Hematopoietic multipotent progenitor cell treated with erythropoietin and hydrocortisone succinate and interleukin-3 and kit ligand, for 15 days (in vitro differentiated cells): Measurements from ENCODE around the gene DGKQ.
"Not testable (repeated sequence)": the region's sequence is repeated elsewhere in the genome, so short reads cannot be mapped to it uniquely, and the experiment has no call there.

ENCODE experiments used
- DNase-seq: peaks from one replicate; pipeline ENCODE4 v3.0.0-alpha.2; 2015; ENCODE audit warnings: low spot score

DGKQ gene

DNA sequence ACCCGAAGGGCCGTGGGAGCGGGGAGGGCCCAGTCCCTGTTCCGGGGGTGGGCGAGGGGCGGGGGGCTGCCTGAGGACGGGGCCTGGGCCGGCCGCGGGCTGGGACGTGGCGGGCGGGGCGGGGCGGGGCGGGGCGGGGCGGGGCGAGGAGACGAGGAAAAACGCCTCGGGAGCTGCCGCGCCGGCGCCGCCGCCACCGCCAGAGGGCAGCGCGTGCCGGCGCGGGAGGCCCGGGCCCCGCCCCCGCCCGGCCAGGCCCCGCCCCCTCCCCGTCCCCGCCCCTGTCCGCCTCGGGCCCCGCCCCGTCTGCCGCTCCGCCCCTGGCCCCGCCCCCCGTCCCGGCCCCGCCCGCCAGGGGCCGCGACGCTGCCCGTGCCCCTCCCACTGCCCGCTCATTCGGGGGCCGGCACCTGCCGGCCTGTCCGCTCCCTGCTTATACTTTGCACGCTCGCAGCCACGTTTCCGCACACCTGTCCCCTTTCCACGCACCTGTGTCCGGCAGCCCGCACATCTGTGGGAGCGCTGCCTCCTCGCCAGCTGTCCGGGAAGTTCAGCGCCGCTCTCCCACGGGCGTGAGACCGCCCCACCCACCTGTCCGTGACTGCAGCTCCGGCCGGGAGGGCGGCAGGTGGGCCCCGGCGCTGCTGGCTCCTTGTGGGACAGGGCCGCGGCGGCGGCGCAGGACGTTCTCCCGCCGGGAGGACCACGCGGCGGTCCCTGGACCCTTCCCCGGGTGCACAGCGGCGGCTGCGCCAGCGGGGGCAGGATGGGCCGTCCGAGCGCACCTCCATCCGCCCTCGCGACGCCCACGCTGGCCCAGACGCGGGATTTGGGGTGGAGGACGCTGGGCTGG is 36.4 kb upstream of the DGKQ start:
- peak; percentile 70 for DNase-seq

DNA sequence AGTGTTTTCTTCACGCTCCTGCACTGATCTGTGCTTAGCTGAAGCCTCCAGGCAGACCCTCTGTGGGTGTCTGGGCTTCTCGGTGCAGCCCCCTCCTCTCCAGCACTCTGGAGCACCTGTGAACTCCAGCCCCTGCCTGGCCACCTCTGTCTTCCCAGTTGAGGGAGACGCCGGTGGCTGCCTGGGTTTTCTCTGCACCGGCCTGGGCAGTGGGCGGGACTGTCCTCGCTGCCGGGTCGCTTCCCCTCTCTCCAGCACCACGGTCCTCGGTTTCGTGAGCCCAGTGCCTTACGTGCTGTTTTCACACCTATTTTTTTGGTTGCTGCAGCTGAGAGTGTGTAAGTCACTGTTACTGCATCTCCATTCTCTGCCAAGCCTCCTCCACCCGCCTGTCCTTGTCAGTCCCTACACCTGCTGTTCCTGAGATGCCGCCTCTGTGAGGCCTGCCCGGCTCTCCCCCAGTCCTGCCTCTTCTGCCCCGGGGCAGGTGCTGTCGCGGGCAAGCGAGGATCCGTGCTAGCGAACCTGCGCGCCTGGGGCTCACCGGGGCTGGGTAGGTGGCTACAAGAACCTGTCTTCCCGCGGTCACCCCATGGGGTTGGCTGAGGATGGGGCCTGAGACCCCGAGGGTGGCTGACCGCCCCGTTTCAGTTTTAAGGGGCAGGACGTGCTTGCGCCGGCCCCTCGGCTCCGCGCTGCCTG is 35.6 kb upstream of the DGKQ start:
- no peak for DNase-seq

DNA sequence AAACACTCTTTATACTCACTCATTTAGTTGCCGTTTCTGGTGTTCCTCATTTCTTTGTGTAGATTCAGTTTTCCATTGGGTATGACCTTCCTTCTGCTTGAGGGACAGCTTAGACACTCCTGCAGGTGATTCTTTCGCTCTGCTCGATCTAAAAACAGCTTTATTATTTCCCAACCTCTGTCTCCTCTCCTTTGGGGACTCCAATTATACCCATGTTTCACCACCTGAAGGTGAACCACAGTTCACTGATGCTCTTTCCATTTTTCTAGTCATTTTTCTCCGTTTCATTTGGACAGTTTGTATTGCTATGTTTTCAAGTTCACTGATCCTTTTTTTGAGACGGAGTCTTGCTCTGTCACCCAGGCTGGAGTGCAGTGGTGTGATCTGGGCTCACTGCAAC is 33.5 kb upstream of the DGKQ start:
- no peak for DNase-seq

DNA sequence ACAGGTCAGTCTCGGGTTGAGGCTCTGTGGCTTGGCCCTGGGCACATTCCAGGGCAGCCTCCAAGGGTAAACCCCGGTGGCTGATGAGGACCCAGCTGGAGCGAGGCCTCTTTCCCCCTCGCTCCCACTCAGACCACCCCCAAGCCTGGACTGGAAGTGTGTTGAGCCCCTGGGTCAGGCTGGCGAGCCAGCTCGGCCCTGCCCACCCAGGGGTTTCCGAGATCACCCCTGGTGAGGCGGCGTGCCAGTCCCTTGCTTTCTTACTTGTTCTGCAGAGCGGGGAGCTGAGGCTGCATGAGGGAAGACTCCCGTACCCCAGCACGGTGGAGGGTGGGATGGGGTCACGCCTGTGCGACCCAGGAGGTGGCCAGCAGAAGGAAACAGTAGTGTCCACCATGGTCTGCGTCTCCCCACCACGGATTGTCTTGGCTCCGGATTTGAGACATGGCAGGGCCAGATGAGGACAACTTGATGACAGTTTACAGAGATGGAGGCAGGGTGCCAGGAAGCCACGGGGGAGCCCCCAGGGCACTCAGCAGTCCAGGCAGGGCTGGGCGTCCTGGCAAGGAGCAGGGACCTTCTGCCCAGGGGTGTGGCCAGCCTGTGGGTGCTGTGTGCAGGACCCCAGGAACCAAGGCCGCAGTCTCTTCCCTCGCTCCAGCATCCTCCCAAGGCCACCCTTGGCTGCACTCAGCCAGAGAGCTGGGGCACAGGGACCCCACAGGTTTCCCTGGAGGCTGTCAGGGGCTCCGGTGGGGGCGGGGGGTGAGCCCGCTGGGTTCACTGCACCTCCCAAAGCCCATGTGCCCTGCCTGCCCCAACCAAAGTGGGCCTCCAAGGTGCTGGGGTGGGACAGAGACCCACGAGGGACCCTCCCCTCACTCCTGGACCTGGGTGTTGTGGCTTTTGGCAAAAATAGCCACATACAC is 31.5 kb upstream of the DGKQ start:
- no peak for DNase-seq

DNA sequence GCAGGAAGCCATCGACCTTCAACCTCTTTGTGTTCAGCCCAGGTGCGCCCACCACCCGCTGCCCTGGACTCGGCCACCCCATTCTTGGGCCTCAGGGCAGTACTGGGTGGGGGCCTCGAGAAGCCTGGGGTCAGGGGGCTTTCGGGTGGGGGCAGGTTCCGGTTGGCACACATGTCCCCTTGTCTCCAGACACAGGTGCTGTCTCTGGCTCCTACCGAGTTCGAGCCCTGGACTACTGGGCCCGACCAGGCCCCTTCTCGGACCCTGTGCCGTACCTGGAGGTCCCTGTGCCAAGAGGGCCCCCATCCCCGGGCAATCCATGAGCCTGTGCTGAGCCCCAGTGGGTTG is 30.7 kb upstream of the DGKQ start:
- no peak for DNase-seq

DNA sequence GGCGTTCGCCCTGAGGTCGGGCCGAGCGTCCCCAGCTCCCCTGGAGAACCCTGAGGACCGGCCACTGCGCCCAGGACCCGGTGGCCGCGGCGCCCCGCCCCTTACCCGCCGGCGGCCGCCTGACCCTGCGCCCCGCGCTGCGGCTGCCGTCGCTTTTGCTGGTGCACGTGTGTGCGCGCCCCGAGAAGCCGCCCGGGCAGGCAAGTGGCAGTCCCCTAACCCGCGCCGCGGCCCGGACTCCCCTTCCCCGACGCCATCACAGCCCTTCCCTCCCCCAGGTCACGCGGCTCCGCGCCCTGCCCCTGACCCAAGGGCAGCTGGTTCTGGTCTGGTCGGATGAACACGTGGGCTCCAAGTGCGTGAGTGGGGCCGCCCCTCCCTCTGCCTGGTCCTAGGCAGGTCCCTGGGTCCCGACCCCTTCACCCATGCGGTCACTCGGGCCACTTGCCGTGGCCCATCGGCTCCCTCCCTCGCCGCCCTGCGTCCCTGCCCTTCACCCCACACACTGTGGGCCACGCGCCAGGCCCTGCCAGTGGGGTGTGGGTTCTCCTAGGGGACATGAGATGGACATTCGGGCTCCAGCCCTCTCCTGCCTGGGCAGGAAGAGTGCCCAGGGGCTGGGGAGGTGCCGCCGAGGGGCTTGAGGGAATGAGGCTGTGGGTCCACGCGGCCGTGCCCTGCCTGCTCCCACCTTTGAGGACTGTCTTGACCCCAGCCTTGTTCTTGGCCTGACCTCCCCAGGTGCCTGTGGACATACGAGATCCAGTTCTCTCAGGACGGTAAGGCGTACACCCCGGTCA is 30.1 kb upstream of the DGKQ start:
- DNase-seq, result no peak

DNA sequence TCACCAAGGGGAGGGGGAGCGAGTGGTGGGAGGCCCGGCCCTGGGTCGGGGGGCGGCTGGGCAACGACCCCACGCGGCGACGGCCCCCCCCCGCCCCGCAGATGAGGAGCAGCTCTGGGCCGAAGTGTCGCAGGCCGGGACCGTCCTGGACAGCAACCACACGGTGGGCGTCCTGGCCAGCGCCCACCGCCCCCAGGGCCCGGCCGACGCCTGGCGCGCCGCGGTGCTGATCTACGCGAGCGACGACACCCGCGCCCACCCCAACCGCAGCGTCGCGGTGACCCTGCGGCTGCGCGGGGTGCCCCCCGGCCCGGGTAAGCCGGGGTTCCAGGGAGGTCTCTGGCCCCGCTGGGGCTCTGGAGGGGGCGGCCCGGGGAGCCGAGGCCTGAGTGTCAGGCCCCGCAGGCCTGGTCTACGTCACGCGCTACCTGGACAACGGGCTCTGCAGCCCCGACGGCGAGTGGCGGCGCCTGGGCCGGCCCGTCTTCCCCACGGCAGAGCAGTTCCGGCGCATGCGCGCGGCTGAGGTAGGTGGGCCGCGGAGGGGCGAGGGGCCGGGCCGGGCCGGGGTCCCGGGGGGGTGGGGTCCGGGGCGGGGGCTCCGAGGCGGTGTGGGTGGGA is 29.4 kb upstream of the DGKQ start:
- DNase-seq, result no peak

DNA sequence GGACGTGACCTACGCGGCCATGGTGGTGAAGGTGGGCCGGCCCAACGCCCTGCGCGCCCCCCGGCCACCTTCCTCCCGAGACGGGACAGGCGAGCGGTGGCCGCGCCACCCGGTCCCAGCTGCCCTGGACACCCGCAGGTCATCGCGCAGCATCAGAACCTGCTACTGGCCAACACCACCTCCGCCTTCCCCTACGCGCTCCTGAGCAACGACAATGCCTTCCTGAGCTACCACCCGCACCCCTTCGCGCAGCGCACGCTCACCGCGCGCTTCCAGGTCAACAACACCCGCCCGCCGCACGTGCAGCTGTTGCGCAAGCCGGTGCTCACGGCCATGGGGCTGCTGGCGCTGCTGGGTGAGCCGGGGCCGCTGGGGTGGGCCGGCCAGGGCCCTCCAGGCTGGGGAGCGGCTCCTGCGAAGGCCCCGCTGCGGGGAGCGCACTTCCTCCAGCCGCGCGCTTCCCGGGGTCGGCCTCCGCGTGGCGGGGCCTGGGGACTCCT is 28.8 kb upstream of the DGKQ start:
- no peak for DNase-seq

DNA sequence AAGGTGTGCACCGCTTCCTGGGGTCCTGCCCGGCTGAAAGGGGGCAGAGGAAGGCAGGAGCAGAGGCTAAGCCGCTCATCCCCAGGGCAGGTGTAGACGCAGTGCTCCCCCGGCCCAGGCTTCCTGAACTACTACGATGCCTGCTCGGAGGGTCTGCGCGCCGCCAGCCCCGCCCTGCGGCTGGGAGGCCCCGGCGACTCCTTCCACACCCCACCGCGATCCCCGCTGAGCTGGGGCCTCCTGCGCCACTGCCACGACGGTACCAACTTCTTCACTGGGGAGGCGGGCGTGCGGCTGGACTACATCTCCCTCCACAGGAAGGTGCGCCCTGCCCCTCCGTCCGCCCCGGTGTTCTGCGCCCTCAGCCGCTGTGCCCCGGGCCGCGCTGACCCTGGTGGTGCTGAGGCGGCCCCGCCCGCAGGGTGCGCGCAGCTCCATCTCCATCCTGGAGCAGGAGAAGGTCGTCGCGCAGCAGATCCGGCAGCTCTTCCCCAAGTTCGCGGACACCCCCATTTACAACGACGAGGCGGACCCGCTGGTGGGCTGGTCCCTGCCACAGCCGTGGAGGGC is 28.3 kb upstream of the DGKQ start:
- DNase-seq, result no peak

DNA sequence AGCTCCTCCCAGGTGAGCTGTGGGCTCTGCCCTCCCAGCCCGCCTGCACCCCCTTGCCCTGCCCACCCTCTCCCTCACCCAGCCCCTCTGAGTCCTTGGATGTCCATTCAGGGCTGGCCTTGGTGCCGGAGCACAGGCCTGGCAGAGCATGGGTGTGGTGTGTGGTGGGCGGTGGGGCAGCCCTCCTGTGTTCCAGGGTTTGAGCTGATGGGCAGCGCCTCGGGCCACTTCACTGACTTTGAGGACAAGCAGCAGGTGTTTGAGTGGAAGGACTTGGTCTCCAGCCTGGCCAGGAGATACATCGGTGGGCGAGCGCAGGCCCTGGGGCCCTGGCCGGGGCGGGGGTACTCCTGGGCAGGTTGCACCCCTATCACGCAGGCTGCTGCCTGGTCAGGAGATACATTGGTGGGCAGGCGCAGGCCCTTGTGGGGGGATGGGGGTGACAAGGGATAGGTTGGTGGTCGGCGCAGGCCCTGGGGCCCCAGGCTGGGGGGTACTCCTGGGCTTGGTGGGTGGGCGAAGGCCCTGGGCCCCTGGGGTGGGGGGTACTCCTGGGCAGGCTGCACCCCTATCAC is 27.4 kb upstream of the DGKQ start:
- no peak for DNase-seq

DNA sequence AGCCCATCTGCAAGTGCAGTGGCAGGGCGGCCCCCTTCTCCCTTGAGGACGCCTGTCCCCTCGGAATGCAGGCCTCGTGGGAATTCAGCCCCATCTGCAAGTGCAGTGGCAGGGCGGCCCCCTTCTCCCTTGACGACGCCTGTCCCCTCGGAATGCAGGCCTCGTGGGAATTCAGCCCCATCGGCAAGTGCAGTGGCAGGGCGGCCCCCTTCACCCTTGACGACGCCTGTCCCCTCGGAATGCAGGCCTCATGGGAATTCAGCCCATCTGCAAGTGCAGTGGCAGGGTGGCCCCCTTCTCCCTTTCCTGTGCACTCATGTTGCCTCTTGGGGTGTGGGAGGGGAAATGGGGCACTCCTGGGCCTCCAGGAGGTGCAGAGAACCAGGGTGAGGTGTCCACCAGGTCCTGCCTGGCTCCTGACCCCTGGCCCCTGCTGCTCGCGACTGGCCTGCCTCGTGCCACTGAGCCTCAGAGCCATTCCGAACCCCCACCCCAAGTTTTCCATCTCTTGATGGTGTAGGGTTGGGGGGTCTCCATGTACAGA is 26.6 kb upstream of the DGKQ start:
- DNase-seq, result no peak

DNA sequence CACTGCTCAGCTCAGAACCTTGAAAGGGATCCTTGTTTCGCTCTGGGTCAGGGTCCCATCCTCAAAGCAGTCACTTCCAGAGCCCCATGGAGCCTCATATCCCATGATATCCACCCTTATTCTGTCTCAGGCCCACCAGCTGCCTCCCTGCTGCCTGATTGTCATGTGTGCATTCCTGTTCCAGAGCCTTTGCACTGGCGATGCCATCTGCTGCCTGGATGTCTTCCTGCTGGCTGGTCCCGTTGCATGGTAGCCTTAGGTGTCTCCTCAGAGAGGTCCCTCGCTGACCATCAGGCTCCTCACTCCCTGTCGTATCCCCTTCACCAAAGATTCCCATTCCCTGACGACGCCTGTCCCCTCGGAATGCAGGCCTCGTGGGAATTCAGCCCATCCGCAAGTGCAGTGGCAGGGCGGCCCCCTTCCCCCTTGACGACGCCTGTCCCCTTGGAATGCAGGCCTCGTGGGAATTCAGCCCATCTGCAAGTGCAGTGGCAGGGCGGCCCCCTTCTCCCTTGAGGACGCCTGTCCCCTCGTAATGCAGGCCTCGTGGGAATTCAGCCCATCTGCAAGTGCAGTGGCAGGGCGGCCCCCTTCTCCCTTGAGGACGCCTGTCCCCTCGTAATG is 26.0 kb upstream of the DGKQ start:
- DNase-seq, result not testable (repeated sequence)

DNA sequence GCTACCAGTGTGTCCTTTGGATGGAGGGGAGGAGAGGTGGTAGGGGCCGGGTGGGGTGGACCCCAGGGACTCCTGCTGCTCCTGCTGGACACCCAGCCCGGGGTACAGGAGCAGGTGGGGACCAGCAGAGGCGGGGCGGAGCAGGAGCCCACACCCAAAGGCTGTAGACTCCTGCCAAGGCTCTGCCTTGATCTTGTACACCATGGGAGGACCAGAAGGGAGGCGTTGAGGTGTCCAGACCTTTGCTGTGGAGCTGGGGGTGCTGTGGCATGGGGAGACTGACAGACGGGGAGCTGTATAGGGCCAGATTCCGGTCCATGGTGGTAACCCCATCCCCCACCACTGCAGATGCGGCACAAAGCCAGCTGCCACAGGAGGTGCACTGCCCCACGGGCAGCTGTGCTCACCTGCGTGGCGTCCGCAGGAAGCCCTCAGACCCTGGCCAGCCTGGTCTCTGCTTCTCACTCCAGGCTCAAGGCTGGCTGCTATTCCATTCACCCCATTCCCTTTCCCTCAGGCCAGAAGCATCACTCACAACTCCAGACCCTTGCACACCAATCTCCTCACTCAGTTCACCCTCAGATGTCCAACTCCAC is 24.8 kb upstream of the DGKQ start:
- no peak for DNase-seq

DNA sequence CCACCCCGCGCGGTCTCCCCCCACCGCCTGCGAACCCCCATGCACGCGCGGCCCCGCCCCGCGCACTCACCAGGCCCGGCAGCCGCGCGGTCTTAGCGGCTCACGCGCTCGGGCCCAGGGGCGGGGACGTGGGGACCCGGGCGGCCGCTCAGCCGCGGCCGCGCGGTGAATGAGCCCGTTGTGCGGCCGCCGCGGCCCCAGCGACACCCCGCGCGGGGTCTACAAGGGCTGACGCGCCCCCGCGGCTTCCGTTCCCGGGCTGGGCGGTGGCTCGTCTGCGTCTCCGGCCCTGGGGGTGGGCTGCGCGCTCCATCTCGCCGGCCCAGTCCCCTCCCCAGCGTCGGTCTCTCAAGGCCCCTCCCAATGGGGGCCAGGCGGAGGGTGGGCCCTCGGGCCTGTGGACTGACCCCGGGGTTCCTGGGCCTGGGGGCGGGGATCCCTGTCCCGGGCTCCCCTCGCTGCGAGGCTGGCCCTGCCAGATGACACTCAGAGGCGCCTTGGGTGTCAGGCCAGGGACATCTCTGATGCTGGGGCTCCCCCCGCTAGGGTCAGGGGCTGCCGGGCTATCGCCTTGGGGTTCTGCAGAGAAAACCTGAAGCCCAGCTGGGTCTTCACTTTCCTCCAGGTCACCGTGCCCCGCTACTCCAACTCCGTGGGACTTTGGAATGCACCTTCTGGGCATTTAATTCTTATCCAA is 24.2 kb upstream of the DGKQ start:
- DNase-seq, result peak; percentile 24

DNA sequence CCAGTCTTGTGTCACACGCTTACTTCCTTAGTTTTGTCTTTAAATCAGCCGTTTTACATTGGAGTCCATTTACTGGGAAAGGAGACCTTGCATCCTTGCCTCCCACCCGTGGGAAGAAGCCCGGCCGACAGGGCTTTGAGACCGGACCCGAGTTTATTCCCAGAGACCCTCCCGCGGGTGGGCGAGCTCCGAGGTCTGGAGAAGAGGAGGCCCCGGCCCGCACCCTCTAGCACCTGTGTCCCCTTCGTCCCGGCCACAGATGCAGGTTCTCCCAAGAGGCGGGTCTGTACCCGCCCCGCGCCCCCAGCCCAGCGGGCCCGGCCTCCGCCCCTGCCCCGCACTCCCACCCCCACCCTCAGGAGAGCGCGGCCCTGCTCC is 23.6 kb upstream of the DGKQ start:
- DNase-seq, result no peak

DNA sequence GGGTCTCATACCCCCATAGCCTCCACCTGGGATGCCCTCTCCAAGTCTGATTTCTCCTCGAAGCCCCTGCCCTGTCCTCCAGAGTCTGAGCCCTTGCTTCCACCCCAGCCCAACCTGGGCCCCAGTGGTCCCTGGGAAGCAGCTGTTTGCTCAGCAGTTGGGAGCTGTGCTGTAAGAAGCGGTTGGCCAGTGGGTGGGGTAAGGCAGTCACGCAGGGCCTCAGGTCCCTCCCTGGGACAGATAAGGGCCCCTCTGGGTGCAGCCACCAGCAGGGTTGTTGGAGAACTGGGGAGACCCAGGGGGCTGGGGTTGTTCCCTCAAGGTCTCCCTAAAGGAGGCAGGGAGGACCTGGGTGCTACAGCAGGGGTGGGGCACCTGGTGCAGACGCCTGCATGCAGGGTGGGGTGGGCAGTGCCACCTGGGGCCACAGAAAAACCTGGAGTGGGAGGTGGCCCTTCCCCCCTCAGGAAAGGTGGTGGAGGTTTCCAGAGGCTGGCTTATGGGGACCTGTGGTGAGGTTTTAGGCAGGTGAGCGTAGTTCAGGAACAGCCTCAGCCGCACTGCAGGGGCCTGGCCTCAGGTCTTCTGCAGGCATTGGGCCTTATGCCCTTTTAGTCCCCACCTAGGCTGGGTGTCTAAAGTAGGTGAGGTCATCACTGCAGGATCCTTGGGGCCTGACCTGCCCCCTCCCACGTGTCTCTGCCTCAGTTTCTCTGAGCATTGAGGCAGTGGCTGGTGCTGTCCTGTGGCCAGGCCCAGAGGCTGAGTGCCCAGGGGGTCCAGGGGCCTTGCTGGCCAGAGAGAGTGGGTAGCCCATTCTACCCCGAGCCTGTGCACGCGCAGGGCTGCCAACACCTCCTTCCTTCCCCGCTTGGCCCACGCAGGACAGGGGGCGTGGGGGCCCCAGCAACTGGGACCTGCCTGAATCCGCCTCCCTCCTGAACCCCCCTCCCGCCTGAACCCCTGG is 22.9 kb upstream of the DGKQ start:
- peak; percentile 45 for DNase-seq

DNA sequence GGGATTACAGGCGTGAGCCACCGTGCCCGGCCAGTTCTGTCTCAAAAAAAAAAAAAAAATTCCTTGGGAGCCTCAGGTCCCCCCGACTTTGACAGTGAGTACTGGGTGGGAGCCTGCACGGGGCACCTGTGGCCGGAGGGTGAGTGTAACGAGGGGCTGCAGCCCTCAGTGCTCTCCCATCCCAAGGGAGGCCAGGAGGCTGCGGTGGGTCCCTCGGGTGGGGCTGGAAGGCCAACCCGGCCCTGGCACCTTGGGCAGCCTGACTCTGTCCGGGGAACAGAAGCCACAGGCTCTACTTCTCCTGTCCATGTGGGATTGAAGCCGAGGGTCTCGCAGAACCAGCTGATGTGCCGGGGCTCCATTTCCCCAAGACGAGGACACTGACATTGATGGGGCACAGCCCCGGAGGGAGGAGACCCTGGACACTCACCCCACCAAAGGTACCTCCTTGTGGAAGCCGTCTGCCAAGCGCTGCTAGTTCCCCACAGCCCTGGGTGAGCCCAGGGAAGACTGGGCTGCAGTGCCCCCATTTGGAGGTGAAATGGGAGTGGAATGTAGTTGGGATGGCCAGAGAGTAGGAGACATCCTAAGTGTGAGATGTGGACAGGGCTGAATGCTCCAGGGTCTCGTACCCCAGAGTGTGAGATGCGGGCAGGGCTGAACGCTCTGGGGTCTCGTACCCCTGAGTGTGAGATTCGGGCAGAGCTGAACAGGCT is 22.1 kb upstream of the DGKQ start:
- DNase-seq, result no peak
